K562 (cell line): ENCODE measurements around the gene KIFAP3. TPM values are rescaled to one million over a fixed set of nuclear protein-coding genes. Genes with fewer than 3 reads are reported as not detected.
A peak's percentile ranks its signal among the peaks of the same experiment; 100 is the strongest.

Source experiments
- BRF1 ChIP-seq: IDR thresholded peaks from 3 replicates; pipeline ENCODE4 v1.6.1; 2011; ENCODE audit warnings: borderline replicate concordance, mild to moderate bottlenecking; ENCODE audit not compliant: insufficient read length; ENCODE audit errors: extremely low read depth
- CTCF ChIP-seq, 3 experiments: IDR thresholded peaks in 2 of 3; conservative IDR thresholded peaks in 1 of 3; 2 replicates each; pipeline ENCODE4 v1.5.1; 2011 to 2012; ENCODE audit warnings: low read length in 3 of 3, mild to moderate bottlenecking in 3 of 3, control low read depth in 2 of 3, improper control_type of control experiment in 1 of 3, inconsistent platforms in 1 of 3, low read depth in 1 of 3, mixed read lengths in 1 of 3, moderate library complexity in 1 of 3; ENCODE audit not compliant: insufficient read depth in 2 of 3
- KDM5B ChIP-seq: fragments of 200-600 bp; sonication (generic); IDR thresholded peaks from 2 replicates; pipeline ENCODE4 v1.6.1; 2012; ENCODE audit warnings: low read depth, mild to moderate bottlenecking, moderate library complexity, low read length, control low read depth, inconsistent platforms; ENCODE audit not compliant: insufficient replicate concordance
- MXI1 ChIP-seq: IDR thresholded peaks from 2 replicates; pipeline ENCODE4 v1.6.1; 2011; ENCODE audit warnings: low read depth, mild to moderate bottlenecking, improper control_type of control experiment, low read length
- NR2C2 ChIP-seq, 2 experiments: fragments of 200-800 bp in 1 of 2; sonication (Bioruptor generic) in 1 of 2; sonication (generic) in 1 of 2; formaldehyde crosslinking in 1 of 2; IDR thresholded peaks; 2 replicates each; pipeline versions ENCODE4 v1.6.1 to v1.8.0; 2016 to 2022; ENCODE audit warnings: mild to moderate bottlenecking in 1 of 2, missing compliant biosample characterization in 1 of 2, missing genetic modification characterization in 1 of 2, missing genetic modification reagents in 1 of 2
- POU5F1 ChIP-seq: fragments of 150-350 bp; IDR thresholded peaks from 2 replicates; pipeline ENCODE4 v1.6.1; 2014; ENCODE audit warnings: borderline replicate concordance, low read length, low read depth, mild to moderate bottlenecking; ENCODE audit not compliant: partially characterized antibody
- PRDM10 ChIP-seq: fragments of 450-650 bp; IDR thresholded peaks from 2 replicates; pipeline ENCODE4 v1.6.1; 2018; ENCODE audit not compliant: partially characterized antibody
- RBFOX2 ChIP-seq: fragments of 200-400 bp; formaldehyde crosslinking; IDR thresholded peaks from 2 replicates; pipeline ENCODE4 v1.6.1; 2017; ENCODE audit warnings: low read depth, mild to moderate bottlenecking, low read length, moderate library complexity
- RBM17 ChIP-seq: fragments of 200-400 bp; formaldehyde crosslinking; IDR thresholded peaks from 2 replicates; pipeline ENCODE4 v1.6.1; 2017; ENCODE audit warnings: low read depth, mild to moderate bottlenecking, low read length, borderline replicate concordance
- RCOR1 ChIP-seq, 2 experiments: IDR thresholded peaks; 2 replicates each; pipeline ENCODE4 v1.6.1; 2012; ENCODE audit warnings: low read depth in 2 of 2, low read length in 2 of 2, borderline replicate concordance in 1 of 2, improper control_type of control experiment in 1 of 2
- TAF7 ChIP-seq: fragments of 450-650 bp; IDR thresholded peaks from 2 replicates; pipeline ENCODE4 v1.6.1; 2016; ENCODE audit warnings: missing genetic modification characterization, missing compliant biosample characterization
- ZNF551 ChIP-seq: fragments of 250-450 bp; sonication (Bioruptor Pico); IDR thresholded peaks from 2 replicates; pipeline ENCODE4 v1.5.0; 2021; ENCODE audit warnings: mild to moderate bottlenecking, moderate library complexity
- polyA plus RNA-seq, 8 experiments: library from polyadenylated mRNA; depleted of rRNA in 4 of 8; stranded (reverse) in 5 of 8; unstranded in 3 of 8; fragments of >200 nt; fragmentation: Nextera tagmentation in 2 of 8; fragmentation: Illumina TruSeq in 1 of 8; extraction: Ambion mirVana in 2 of 8; extraction: Trizol in 1 of 8; gene quantifications; 2 replicates each; pipeline versions ENCODE4 v1.2.1 to v1.2.3, GENCODE V29; 2011 to 2014; ENCODE audit warnings: inconsistent platforms in 1 of 8, missing spikeins in 1 of 8
- total RNA-seq, 7 experiments: library from RNA; depleted of rRNA in 6 of 7; stranded (reverse); fragments of >200 nt in 6 of 7; fragmentation: Illumina TruSeq in 2 of 7; extraction: Trizol in 2 of 7; gene quantifications; 2 replicates each; pipeline versions ENCODE4 v1.2.1 to v1.2.3, GENCODE V29; 2011 to 2021; ENCODE audit warnings: low replicate concordance in 1 of 7

KIFAP3 gene
- total and polyA plus RNA-seq, 9 of the 15 experiments (the other 6 are each of a cell fraction or from before 2014, with no cell fraction given) = 8.8 to 17.5 (median 11.8) TPM

- peak; percentile 29 for TF ChIP-seq PRDM10
- no peak for TF ChIP-seq BRF1
- TF ChIP-seq MXI1 = no peak
- TF ChIP-seq NR2C2 (CRISPR knock-in tag; IDR thresholded peaks at IDR 0.05) = no peak
- peak; percentile 54 for TF ChIP-seq NR2C2 (tag; IDR thresholded peaks at IDR 0.05)
- peak; percentile 54 for TF ChIP-seq KDM5B
- TF ChIP-seq RCOR1 (IDR thresholded peaks at IDR 0.05; ENCODE audit: borderline replicate concordance in 1 of 2, low read depth in 2 of 2, low read length in 2 of 2) = no peak; a peak in 2 of 4 replicates
- TF ChIP-seq ZNF551 (CRISPR knock-in tag) = no peak
- TF ChIP-seq RBM17 = no peak
- TF ChIP-seq CTCF (IDR thresholded peaks at IDR 0.05 in 2 of 3, conservative IDR thresholded peaks at IDR 0.05 in 1 of 3; ENCODE audit: insufficient read depth in 2 of 3, low read depth in 1 of 3, low read length in 3 of 3) = peak; percentile 56 to 75 (median 75)
- TF ChIP-seq TAF7 (tag) = 0 out of 2 replicates have a peak, but pooled peaks have one; percentile 33
- peak; percentile 58 for TF ChIP-seq POU5F1
- TF ChIP-seq RBFOX2 = peak; percentile 75
Measured at GRCh38 chr1:170074250-170075157, at the start of gene KIFAP3 (continued).
